CD8-positive, alpha-beta memory T cell (primary cell): Measurements from ENCODE around the gene MYCN. TPM values are rescaled to one million over a fixed set of nuclear protein-coding genes. Genes with fewer than 3 reads are reported as not detected.
"Not testable (repeated sequence)": the region's sequence is repeated elsewhere in the genome, so short reads cannot be mapped to it uniquely, and the experiment has no call there.

Experiments
- CTCF ChIA-PET: fragments of 350-600 bp; sonication (Branson Sonifier 250); formaldehyde crosslinking; loops from one replicate; lab custom pipeline; 2021; ENCODE audit warnings: antibody characterized with exemption; lab: Charles Lee
- POLR2A ChIA-PET: fragments of 350-600 bp; sonication (Branson Sonifier 250); formaldehyde crosslinking; loops from one replicate; lab custom pipeline; 2021; ENCODE audit warnings: antibody characterized with exemption; lab: Charles Lee
- DNase-seq, 5 donors: peaks; one replicate each; pipeline versions ENCODE4 v3.0.0 to v3.0.0-alpha.2; 2020 to 2022; ENCODE audit warnings: mixed read lengths in 1 of 5
- H3K27ac ChIP-seq: one replicate; pipeline ENCODE4 v1.7.0; 2013; ENCODE audit warnings: low read depth, mild to moderate bottlenecking, low read length, moderate library complexity
- H3K27me3 ChIP-seq: 2 replicates; pipeline ENCODE4 v1.7.0; 2013; ENCODE audit warnings: low read length, mild to moderate bottlenecking; ENCODE audit not compliant: insufficient read depth, poor library complexity, severe bottlenecking
- H3K36me3 ChIP-seq: 2 replicates; pipeline ENCODE4 v1.7.0; 2013; ENCODE audit warnings: mild to moderate bottlenecking, low read length, moderate library complexity; ENCODE audit not compliant: insufficient read depth
- H3K4me1 ChIP-seq: 2 replicates; pipeline ENCODE4 v1.7.0; 2013; ENCODE audit warnings: mild to moderate bottlenecking, low read length, moderate library complexity; ENCODE audit not compliant: insufficient read depth
- H3K4me3 ChIP-seq: 2 replicates; pipeline ENCODE4 v1.7.0; 2013; ENCODE audit warnings: mild to moderate bottlenecking, low read length
- H3K9me3 ChIP-seq: 2 replicates; pipeline ENCODE4 v1.7.0; 2013; ENCODE audit warnings: mild to moderate bottlenecking, low read length
- H3K27ac Mint-ChIP-seq, 8 donors: one replicate each; pipeline ENCODE4 v1.8.0; 2020 to 2021; ENCODE audit warnings: mixed read lengths in 8 of 8, mild to moderate bottlenecking in 6 of 8, inconsistent platforms in 3 of 8, moderate library complexity in 3 of 8
- H3K27me3 Mint-ChIP-seq, 2 donors: one replicate each; pipeline ENCODE4 v1.8.0; 2020 to 2021; ENCODE audit warnings: mixed read lengths in 2 of 2, mild to moderate bottlenecking in 1 of 2, moderate library complexity in 1 of 2
- H3K36me3 Mint-ChIP-seq, 3 donors: one replicate each; pipeline ENCODE4 v1.8.0; 2020 to 2021; ENCODE audit warnings: mixed read lengths in 3 of 3, inconsistent platforms in 1 of 3, mild to moderate bottlenecking in 1 of 3
- H3K4me1 Mint-ChIP-seq, 3 donors: one replicate each; pipeline ENCODE4 v1.8.0; 2020 to 2021; ENCODE audit warnings: mixed read lengths in 3 of 3, inconsistent platforms in 1 of 3, mild to moderate bottlenecking in 1 of 3
- H3K4me3 Mint-ChIP-seq, 7 donors: one replicate each; pipeline ENCODE4 v1.8.0; 2020 to 2021; ENCODE audit warnings: mixed read lengths in 7 of 7, mild to moderate bottlenecking in 6 of 7, moderate library complexity in 4 of 7, inconsistent platforms in 2 of 7
- H3K9me3 Mint-ChIP-seq, 5 donors: one replicate each; pipeline ENCODE4 v1.8.0; 2020 to 2022; ENCODE audit warnings: mixed read lengths in 5 of 5, mild to moderate bottlenecking in 3 of 5, moderate library complexity in 2 of 5, inconsistent platforms in 1 of 5
- polyA plus RNA-seq: library from polyadenylated mRNA; unstranded; fragments of 300-500 nt; fragmentation: Illumina TruSeq; gene quantifications from one replicate; pipeline ENCODE4 v1.2.3, GENCODE V29; 2021
- total RNA-seq, 2 experiments: library from RNA; stranded (reverse); gene quantifications; one replicate each; pipeline ENCODE4 v1.2.3, GENCODE V29; 2021

The MYCN gene
- total and polyA plus RNA-seq, 3 experiments from 2014 or later = not detected

- Histone ChIP-seq H3K27me3 (no peaks in the 10 kb centered on the region), H3K4me3 (no peak overlapping the region), H3K36me3 (no peaks in the 10 kb centered on the region), H3K4me1 (no peaks in the 10 kb centered on the region), H3K9me3 (no peaks in the 10 kb centered on the region), H3K27ac (no peak overlapping the region)
- no peak overlapping the region for H3K27ac Mint-ChIP-seq
- no peaks in the 10 kb centered on the region for H3K27me3 Mint-ChIP-seq
- peaks cover 0 to 6% (median 0%) of the 10 kb centered on the region in 5 donors for H3K9me3 Mint-ChIP-seq
- no peaks in the 10 kb centered on the region for H3K36me3 Mint-ChIP-seq
- DNase-seq = no peak
- POLR2A ChIA-PET = no interaction called here
- CTCF ChIA-PET = no interaction called here
- H3K4me3 Mint-ChIP-seq = no peak overlapping the region
- H3K4me1 Mint-ChIP-seq = no peaks in the 10 kb centered on the region
These were observed 20.5 kb upstream of the MYCN start for GRCh38 chr2:15919716-15920434.

GRCh38 chr2:15920696-15921095 is 19.7 kb upstream of the MYCN start:
- H3K27ac Mint-ChIP-seq = no peak overlapping the region
- H3K9me3 ChIP-seq = no peaks in the 10 kb centered on the region
- no peaks in the 10 kb centered on the region for H3K27me3 Mint-ChIP-seq
- H3K9me3 Mint-ChIP-seq = peaks cover 0 to 6% (median 0%) of the 10 kb centered on the region in 5 donors
- ChIA-PET POLR2A (no interaction called here), CTCF (no interaction called here)
- H3K4me3 Mint-ChIP-seq = no peak overlapping the region
- no peaks in the 10 kb centered on the region for H3K4me1 Mint-ChIP-seq
- H3K36me3 ChIP-seq = no peaks in the 10 kb centered on the region
- no peaks in the 10 kb centered on the region for H3K4me1 ChIP-seq
- H3K27me3 ChIP-seq = no peaks in the 10 kb centered on the region
- no peak overlapping the region for H3K27ac ChIP-seq
- DNase-seq = no peak
- H3K36me3 Mint-ChIP-seq = no peaks in the 10 kb centered on the region
- H3K4me3 ChIP-seq = no peak overlapping the region

GRCh38 chr2:15923597-15923996 is 16.8 kb upstream of the MYCN start:
- Mint-ChIP-seq H3K4me3 (no peak overlapping the region), H3K27me3 (no peaks in the 10 kb centered on the region), H3K36me3 (no peaks in the 10 kb centered on the region), H3K4me1 (no peaks in the 10 kb centered on the region), H3K27ac (no peak overlapping the region), H3K9me3 (peaks cover 0 to 3% (median 1%) of the 10 kb centered on the region in 5 donors)
- H3K4me3 ChIP-seq = no peak overlapping the region
- no peak overlapping the region for H3K27ac ChIP-seq
- ChIA-PET POLR2A (no interaction called here), CTCF (no interaction called here)
- H3K4me1 ChIP-seq = no peaks in the 10 kb centered on the region
- no peaks in the 10 kb centered on the region for H3K36me3 ChIP-seq
- H3K27me3 ChIP-seq = no peaks in the 10 kb centered on the region
- no peaks in the 10 kb centered on the region for H3K9me3 ChIP-seq
- DNase-seq = no peak

GRCh38 chr2:15925819-15926218 is 14.5 kb upstream of the MYCN start:
- no peak for DNase-seq
- H3K36me3 ChIP-seq = no peaks in the 10 kb centered on the region
- Mint-ChIP-seq H3K9me3 (peaks cover 0 to 3% (median 1%) of the 10 kb centered on the region in 5 donors), H3K36me3 (no peaks in the 10 kb centered on the region), H3K4me3 (no peak overlapping the region), H3K27me3 (no peaks in the 10 kb centered on the region), H3K27ac (no peak overlapping the region), H3K4me1 (no peaks in the 10 kb centered on the region)
- POLR2A ChIA-PET = no interaction called here
- no peaks in the 10 kb centered on the region for H3K4me1 ChIP-seq
- CTCF ChIA-PET = no interaction called here
- no peak overlapping the region for H3K27ac ChIP-seq
- H3K9me3 ChIP-seq = no peaks in the 10 kb centered on the region
- H3K27me3 ChIP-seq = no peaks in the 10 kb centered on the region
- H3K4me3 ChIP-seq = no peak overlapping the region

GRCh38 chr2:15926252-15926651 is 14.1 kb upstream of the MYCN start:
- H3K36me3 Mint-ChIP-seq = no peaks in the 10 kb centered on the region
- H3K4me1 ChIP-seq = no peaks in the 10 kb centered on the region
- H3K9me3 Mint-ChIP-seq = peaks cover 0 to 6% (median 1%) of the 10 kb centered on the region in 5 donors
- no peak overlapping the region for H3K27ac ChIP-seq
- H3K9me3 ChIP-seq = no peaks in the 10 kb centered on the region
- no peaks in the 10 kb centered on the region for H3K36me3 ChIP-seq
- H3K27me3 Mint-ChIP-seq = no peaks in the 10 kb centered on the region
- DNase-seq = no peak
- H3K4me1 Mint-ChIP-seq = no peaks in the 10 kb centered on the region
- H3K27ac Mint-ChIP-seq = no peak overlapping the region
- H3K4me3 Mint-ChIP-seq = no peak overlapping the region
- no peaks in the 10 kb centered on the region for H3K27me3 ChIP-seq
- POLR2A ChIA-PET = no interaction called here
- H3K4me3 ChIP-seq = no peak overlapping the region
- CTCF ChIA-PET = no interaction called here

GRCh38 chr2:15927551-15928218 is 12.7 kb upstream of the MYCN start:
- Mint-ChIP-seq H3K4me3 (no peak overlapping the region), H3K36me3 (no peaks in the 10 kb centered on the region), H3K4me1 (no peaks in the 10 kb centered on the region), H3K27ac (no peak overlapping the region), H3K9me3 (peaks cover 0 to 6% (median 0%) of the 10 kb centered on the region in 5 donors), H3K27me3 (no peaks in the 10 kb centered on the region)
- ChIA-PET CTCF (no interaction called here), POLR2A (no interaction called here)
- no peak for DNase-seq
- Histone ChIP-seq H3K36me3 (no peaks in the 10 kb centered on the region), H3K4me3 (no peak overlapping the region), H3K27ac (no peak overlapping the region), H3K4me1 (no peaks in the 10 kb centered on the region), H3K27me3 (no peaks in the 10 kb centered on the region), H3K9me3 (no peaks in the 10 kb centered on the region)

- H3K4me1 Mint-ChIP-seq, DNase-seq, CTCF ChIA-PET, H3K27me3 Mint-ChIP-seq, H3K36me3 Mint-ChIP-seq, H3K4me3 Mint-ChIP-seq, POLR2A ChIA-PET, H3K4me3 ChIP-seq, H3K9me3 Mint-ChIP-seq, H3K36me3 ChIP-seq, H3K4me1 ChIP-seq, H3K27ac ChIP-seq, H3K27me3 ChIP-seq, H3K27ac Mint-ChIP-seq, H3K9me3 ChIP-seq: not testable (repeated sequence)
These were observed 11.3 kb upstream of the MYCN start for GRCh38 chr2:15929008-15929407.

GRCh38 chr2:15929861-15930260 is 10.5 kb upstream of the MYCN start:
- H3K4me1 ChIP-seq = no peaks in the 10 kb centered on the region
- H3K4me3 ChIP-seq = no peak overlapping the region
- ChIA-PET POLR2A (no interaction called here), CTCF (no interaction called here)
- Mint-ChIP-seq H3K4me1 (no peaks in the 10 kb centered on the region), H3K27me3 (no peaks in the 10 kb centered on the region), H3K4me3 (no peak overlapping the region), H3K9me3 (peaks cover 0 to 4% (median 0%) of the 10 kb centered on the region in 5 donors), H3K36me3 (no peaks in the 10 kb centered on the region), H3K27ac (no peak overlapping the region)
- no peak overlapping the region for H3K27ac ChIP-seq
- no peaks in the 10 kb centered on the region for H3K27me3 ChIP-seq
- DNase-seq = no peak
- H3K36me3 ChIP-seq = no peaks in the 10 kb centered on the region
- no peaks in the 10 kb centered on the region for H3K9me3 ChIP-seq
